Measurements from ENCODE around the gene LARP4B.

LARP4B gene

GRCh38 chr10:822661-823367 lies 108.7 kb downstream of the LARP4B start:
- DNase-seq = no peak

GRCh38 chr10:822197-822596 lies 109.3 kb downstream of the LARP4B start:
- no peak for DNase-seq

DNA sequence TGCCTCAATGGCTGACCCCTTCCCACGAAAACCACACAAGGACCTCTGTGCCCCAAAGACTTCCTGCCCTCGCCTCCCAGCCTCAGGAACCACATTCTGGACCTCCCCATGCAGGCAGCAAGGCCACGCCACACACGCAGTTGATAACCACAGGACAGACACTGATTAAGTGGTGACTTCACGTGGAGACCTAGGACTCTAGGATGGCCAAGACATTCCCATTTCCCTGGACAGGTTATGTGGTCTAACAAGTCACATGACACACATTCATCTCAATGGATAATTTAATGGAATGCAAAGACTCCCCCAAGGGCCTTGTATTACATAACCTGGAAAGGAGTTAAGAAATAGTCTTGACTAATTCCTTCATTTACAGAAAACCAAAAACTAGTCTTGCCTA lies 110.2 kb downstream of the LARP4B start:
- DNase-seq = peak; percentile 40

GRCh38 chr10:819816-820215 lies 111.7 kb downstream of the LARP4B start:
- no peak for DNase-seq

- peak; percentile 49 for DNase-seq
These were observed 112.2 kb downstream of the LARP4B start for GRCh38 chr10:819326-819725.

- no peak for DNase-seq
These were observed 112.8 kb downstream of the LARP4B start for GRCh38 chr10:818526-819220.

DNA sequence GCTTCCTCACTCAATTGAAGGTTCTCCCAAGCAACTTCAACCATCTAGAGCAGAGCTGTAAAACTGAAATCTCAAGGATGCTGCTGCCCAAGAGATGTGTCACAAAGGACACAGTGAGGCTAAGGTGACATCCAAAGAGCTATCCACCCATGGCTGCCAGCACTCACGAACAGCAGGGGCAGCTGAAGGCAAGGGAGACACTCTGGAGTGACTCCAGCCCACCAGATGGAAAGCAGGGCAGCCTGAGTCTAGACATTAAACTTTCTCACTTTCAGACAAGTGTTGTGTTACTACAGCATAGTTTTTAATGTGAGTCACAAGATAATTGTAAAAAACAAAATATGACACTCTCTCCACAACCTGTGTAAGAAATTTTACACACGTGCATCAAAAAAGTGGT lies 113.5 kb downstream of the LARP4B start:
- DNase-seq = no peak

DNA sequence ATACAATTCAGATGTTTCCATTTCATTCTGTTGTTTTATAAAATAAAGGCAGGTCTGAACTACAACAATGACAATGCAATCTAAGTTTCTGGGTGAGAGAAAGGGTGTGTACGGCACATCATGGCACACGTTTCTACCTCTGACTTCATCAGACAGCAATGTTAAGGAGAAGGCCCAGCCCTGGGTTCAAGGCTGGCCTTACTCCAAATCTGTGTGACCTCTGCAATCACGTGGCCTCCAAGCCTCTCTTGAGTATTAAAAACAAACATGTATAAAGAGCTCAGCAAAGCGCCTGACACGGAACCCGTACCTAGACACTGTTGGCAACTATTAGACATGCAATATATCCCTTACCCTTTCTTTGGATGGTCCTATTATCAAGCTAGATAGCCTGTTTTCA lies 114.1 kb downstream of the LARP4B start:
- no peak for DNase-seq

- no peak for DNase-seq
These were observed 114.5 kb downstream of the LARP4B start for GRCh38 chr10:816958-817357.

DNA sequence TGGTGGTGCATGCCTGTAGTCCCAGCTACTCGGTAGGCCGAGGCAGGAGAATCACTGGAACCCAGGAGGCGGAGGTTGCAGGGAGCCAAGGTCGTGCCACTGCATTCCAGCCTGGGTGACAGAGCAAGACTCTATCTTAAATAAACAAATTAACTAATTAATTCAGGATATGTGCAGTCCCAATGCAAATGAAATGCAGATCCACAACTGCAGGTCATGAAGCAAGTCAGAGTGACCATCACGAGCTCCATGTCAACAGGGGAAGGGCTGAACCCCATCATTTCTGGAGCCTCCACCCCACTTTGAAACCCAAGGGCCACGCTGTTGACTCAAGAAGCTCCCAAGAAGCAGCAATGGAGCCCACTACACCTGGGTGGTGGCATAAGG lies 115.4 kb downstream of the LARP4B start:
- no peak for DNase-seq

DNA sequence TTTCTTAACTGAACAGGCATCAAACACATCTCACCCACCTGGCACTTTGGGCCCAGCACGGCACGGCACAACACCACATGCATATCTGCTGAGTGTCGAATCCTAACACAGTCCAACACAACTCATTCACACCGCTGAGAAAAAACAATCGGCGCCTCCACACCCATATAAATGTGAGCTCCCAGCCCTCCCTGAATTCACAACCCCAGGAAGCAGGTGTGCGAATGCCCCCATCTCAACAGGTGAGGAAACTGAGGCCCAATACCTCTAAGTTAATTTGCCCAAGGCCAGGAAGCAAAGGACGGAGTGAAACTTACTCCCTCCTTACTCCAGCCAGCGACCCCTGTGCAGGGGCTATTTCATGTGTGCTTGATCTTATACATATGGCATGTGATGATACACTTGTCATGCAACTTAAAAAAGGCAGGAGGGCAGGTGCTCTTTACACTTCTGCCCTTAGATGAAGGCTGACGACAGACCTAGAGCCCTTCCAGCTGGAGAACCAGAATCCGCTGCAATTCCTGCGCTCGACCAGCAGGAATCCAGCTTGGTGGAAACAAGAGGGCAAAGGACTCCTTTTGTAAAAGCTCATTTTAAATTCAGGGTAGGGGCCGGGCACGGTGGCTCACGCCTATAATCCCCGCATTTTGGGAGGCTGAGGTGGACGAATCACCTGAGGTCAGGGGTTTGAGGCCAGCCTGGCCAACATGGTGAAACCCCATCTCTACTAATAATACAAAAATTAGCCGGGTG lies 116.0 kb downstream of the LARP4B start:
- no peak for DNase-seq

- no peak for DNase-seq
These were observed 116.8 kb downstream of the LARP4B start for GRCh38 chr10:814536-815302.

DNA sequence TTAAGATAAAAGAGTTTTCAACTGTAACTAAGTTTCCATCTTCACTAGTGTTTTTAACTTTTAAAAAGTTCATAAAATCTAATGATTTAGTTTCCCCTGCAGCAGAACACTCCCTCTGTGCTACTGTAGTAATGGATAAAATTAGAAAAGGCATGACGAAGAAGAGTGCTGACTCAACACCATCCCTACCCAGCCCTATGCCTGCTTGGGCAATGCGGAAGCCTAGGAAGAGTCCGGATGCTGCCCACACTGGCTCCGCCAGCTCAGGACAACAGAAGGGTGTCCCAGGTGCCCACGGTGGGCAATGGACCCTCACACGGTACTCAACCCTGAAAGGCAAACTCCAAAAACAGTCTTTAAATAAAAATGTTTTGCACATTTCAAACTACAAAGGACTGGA lies 118.2 kb downstream of the LARP4B start:
- DNase-seq = no peak

- no peak for DNase-seq
These were observed 118.7 kb downstream of the LARP4B start for GRCh38 chr10:812787-813186.

GRCh38 chr10:811379-812175 lies 119.9 kb downstream of the LARP4B start:
- DNase-seq = peak; percentile 25

DNA sequence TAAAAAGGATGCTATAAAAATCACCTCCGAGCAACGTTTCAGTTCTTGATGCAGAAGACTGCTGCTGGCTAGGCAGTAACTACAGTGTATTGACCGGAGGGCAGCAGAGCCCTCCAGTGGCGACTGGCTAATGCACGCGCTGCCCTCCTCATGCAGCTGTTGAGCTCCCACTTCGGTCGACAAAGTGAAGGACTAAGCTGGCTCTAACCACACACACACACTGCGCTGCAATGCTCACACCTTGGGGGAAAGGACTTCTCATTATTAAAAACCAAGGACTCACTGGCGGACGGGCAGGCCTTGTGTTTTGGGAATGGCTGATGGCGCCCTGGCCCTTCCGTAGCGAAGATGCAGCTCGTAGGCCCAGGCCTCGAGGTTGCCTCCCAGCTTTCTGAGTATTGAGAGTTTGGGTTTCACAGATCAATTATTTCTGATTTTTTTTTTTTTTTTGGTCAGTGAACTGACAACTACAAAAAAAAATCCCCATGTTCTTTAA lies 121.1 kb downstream of the LARP4B start:
- peak; percentile 26 for DNase-seq

DNA sequence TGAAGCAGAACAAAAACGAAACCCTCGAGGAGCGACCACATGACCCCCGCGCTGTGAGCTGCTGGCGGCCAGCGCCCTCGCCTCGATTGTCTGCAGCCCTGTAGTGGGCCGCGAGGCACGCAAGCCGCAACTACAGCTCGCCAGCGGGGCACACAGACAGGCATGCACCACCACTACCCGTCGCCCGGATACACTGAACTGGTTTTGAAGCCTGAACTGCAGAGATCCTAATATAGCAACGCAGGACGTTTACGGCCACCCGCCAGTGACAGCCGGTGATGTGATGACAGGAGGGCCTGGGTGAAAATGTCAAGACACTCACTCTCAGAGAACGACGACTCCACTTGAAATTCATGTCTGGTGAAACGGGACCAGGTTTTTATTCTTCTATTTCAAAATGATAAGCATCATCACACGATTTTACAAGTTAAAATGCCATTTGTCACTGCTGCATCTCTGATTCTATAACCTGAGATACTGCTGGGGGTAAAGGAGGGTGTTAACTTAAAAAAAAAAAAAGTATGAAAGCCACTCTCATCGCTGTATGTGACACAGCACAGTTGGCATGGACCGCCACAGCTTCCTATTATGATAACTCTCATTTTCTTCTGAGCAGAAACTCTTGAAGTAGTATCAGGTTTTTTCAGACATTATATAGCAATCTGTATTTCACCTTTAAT lies 121.7 kb downstream of the LARP4B start:
- DNase-seq = no peak

- DNase-seq = no peak
These were observed 123.5 kb downstream of the LARP4B start for GRCh38 chr10:807958-808353.

DNA sequence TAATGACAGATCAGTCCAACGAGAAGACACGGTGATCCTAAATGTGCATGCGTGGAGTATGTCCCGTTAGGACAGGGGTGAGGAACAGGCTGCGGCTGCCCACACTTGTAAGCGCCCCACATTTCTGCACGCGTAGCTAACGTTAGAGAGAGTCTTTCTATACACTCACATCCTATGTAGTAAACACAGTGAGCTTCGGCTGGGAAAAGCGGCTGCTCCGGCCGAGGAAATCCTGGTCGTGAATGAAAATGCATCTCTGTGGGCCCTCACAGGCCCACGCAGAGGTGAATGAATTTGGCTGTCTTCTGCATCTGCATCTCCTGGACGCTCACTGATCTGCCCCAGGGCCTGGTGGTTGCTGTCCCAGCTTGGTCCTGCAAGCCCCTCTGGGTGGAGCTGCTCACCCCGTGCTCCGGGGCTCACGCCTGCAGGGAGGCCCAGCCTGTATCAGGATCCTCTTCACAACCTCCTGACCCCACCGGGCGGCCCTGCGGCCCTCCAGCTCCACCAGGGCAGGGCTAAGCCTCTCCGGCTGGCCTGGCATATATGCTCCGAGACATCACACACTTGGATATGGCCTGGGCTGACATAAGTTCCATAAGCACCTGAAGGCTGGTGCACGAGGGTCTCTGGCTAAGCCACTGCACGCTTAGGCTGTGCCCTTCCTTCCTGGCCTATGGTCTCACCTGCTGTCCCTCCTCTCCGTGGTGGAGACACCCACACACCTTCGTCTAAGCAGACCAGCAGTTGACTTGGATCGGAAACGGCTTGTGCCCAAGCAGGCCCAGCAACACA lies 124.1 kb downstream of the LARP4B start:
- DNase-seq = no peak

GRCh38 chr10:806451-807162 lies 124.9 kb downstream of the LARP4B start:
- no peak for DNase-seq

Measured in fibroblast of skin of right quadriceps (primary cell).